Measurements from ENCODE around the gene NPL. TPM values are rescaled to one million over a fixed set of nuclear protein-coding genes. Genes with fewer than 3 reads are reported as not detected.

Gene NPL
- total and polyA plus RNA-seq, 9 of the 15 experiments (the other 6 are each of a cell fraction or from before 2014, with no cell fraction given), result 9.9 to 22.3 (median 14.2) TPM

DNA sequence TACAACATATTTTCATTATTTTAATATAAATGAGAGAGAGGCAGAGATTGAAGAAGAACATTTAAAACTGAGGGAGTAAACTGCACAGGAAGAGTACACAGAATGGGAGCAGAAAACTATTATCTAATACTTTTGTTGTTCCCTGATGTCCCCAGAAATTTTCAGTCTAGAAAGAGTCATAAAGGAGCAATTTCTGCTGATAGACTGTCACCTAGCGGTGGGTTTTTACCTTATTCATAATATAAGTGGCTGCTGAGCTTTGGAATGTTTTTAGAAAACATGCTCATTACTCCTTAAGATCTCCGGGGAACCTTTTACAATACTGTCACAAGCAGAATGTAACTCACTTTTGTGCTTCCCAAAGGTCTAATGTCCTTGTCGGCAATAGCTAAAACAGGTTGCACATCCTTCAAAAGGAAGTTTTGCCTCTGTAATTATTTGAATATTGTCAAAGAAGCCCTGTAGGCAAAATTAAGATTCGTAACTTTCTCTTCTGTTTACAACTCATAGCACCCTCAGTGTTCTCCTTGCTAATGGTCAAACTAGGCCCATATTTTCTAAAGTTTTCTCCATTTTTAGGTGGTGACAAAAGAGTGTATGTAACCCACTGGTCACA lies 4.9 kb upstream of the NPL start (continued):
- TF ChIP-seq, protein P1, sequence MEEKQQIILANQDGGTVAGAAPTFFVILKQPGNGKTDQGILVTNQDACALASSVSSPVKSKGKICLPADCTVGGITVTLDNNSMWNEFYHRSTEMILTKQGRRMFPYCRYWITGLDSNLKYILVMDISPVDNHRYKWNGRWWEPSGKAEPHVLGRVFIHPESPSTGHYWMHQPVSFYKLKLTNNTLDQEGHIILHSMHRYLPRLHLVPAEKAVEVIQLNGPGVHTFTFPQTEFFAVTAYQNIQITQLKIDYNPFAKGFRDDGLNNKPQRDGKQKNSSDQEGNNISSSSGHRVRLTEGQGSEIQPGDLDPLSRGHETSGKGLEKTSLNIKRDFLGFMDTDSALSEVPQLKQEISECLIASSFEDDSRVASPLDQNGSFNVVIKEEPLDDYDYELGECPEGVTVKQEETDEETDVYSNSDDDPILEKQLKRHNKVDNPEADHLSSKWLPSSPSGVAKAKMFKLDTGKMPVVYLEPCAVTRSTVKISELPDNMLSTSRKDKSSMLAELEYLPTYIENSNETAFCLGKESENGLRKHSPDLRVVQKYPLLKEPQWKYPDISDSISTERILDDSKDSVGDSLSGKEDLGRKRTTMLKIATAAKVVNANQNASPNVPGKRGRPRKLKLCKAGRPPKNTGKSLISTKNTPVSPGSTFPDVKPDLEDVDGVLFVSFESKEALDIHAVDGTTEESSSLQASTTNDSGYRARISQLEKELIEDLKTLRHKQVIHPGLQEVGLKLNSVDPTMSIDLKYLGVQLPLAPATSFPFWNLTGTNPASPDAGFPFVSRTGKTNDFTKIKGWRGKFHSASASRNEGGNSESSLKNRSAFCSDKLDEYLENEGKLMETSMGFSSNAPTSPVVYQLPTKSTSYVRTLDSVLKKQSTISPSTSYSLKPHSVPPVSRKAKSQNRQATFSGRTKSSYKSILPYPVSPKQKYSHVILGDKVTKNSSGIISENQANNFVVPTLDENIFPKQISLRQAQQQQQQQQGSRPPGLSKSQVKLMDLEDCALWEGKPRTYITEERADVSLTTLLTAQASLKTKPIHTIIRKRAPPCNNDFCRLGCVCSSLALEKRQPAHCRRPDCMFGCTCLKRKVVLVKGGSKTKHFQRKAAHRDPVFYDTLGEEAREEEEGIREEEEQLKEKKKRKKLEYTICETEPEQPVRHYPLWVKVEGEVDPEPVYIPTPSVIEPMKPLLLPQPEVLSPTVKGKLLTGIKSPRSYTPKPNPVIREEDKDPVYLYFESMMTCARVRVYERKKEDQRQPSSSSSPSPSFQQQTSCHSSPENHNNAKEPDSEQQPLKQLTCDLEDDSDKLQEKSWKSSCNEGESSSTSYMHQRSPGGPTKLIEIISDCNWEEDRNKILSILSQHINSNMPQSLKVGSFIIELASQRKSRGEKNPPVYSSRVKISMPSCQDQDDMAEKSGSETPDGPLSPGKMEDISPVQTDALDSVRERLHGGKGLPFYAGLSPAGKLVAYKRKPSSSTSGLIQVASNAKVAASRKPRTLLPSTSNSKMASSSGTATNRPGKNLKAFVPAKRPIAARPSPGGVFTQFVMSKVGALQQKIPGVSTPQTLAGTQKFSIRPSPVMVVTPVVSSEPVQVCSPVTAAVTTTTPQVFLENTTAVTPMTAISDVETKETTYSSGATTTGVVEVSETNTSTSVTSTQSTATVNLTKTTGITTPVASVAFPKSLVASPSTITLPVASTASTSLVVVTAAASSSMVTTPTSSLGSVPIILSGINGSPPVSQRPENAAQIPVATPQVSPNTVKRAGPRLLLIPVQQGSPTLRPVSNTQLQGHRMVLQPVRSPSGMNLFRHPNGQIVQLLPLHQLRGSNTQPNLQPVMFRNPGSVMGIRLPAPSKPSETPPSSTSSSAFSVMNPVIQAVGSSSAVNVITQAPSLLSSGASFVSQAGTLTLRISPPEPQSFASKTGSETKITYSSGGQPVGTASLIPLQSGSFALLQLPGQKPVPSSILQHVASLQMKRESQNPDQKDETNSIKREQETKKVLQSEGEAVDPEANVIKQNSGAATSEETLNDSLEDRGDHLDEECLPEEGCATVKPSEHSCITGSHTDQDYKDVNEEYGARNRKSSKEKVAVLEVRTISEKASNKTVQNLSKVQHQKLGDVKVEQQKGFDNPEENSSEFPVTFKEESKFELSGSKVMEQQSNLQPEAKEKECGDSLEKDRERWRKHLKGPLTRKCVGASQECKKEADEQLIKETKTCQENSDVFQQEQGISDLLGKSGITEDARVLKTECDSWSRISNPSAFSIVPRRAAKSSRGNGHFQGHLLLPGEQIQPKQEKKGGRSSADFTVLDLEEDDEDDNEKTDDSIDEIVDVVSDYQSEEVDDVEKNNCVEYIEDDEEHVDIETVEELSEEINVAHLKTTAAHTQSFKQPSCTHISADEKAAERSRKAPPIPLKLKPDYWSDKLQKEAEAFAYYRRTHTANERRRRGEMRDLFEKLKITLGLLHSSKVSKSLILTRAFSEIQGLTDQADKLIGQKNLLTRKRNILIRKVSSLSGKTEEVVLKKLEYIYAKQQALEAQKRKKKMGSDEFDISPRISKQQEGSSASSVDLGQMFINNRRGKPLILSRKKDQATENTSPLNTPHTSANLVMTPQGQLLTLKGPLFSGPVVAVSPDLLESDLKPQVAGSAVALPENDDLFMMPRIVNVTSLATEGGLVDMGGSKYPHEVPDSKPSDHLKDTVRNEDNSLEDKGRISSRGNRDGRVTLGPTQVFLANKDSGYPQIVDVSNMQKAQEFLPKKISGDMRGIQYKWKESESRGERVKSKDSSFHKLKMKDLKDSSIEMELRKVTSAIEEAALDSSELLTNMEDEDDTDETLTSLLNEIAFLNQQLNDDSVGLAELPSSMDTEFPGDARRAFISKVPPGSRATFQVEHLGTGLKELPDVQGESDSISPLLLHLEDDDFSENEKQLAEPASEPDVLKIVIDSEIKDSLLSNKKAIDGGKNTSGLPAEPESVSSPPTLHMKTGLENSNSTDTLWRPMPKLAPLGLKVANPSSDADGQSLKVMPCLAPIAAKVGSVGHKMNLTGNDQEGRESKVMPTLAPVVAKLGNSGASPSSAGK (IDR thresholded peaks at IDR 0.05), result no peak
- no peak for TF ChIP-seq CXXC5 (CRISPR knock-in tag; IDR thresholded peaks at IDR 0.05)
- 0 out of 2 replicates have a peak, but pooled peaks have one; percentile 11 for TF ChIP-seq POLR2H (tag; IDR thresholded peaks at IDR 0.05; ENCODE audit: low read depth)
- no peak for TF ChIP-seq MTF1 (CRISPR knock-in tag; IDR thresholded peaks at IDR 0.05; ENCODE audit: borderline replicate concordance)
- TF ChIP-seq KHSRP (IDR thresholded peaks at IDR 0.05), result no peak
- TF ChIP-seq RBFOX2 (IDR thresholded peaks at IDR 0.05; ENCODE audit: low read depth, low read length), result no peak
- TF ChIP-seq, protein P2, sequence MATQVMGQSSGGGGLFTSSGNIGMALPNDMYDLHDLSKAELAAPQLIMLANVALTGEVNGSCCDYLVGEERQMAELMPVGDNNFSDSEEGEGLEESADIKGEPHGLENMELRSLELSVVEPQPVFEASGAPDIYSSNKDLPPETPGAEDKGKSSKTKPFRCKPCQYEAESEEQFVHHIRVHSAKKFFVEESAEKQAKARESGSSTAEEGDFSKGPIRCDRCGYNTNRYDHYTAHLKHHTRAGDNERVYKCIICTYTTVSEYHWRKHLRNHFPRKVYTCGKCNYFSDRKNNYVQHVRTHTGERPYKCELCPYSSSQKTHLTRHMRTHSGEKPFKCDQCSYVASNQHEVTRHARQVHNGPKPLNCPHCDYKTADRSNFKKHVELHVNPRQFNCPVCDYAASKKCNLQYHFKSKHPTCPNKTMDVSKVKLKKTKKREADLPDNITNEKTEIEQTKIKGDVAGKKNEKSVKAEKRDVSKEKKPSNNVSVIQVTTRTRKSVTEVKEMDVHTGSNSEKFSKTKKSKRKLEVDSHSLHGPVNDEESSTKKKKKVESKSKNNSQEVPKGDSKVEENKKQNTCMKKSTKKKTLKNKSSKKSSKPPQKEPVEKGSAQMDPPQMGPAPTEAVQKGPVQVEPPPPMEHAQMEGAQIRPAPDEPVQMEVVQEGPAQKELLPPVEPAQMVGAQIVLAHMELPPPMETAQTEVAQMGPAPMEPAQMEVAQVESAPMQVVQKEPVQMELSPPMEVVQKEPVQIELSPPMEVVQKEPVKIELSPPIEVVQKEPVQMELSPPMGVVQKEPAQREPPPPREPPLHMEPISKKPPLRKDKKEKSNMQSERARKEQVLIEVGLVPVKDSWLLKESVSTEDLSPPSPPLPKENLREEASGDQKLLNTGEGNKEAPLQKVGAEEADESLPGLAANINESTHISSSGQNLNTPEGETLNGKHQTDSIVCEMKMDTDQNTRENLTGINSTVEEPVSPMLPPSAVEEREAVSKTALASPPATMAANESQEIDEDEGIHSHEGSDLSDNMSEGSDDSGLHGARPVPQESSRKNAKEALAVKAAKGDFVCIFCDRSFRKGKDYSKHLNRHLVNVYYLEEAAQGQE (IDR thresholded peaks at IDR 0.05; ENCODE audit: borderline replicate concordance), result peak; percentile 82
- TF ChIP-seq, protein P2 (CRISPR knock-in tag; IDR thresholded peaks at IDR 0.05; ENCODE audit: low read depth), result no peak
- no peak for TF ChIP-seq KLF10 (CRISPR knock-in tag; IDR thresholded peaks at IDR 0.05)

Measured in K562 (cell line).